ENCODE data around the gene CNTNAP2. TPM values are rescaled to one million over a fixed set of nuclear protein-coding genes. Genes with fewer than 3 reads are reported as not detected.

CNTNAP2 gene
- total and polyA plus RNA-seq, 2 of the 8 experiments (the other 6 are each of a cell fraction or from before 2014, with no cell fraction given), result 27.9 to 71.0 TPM

DNA sequence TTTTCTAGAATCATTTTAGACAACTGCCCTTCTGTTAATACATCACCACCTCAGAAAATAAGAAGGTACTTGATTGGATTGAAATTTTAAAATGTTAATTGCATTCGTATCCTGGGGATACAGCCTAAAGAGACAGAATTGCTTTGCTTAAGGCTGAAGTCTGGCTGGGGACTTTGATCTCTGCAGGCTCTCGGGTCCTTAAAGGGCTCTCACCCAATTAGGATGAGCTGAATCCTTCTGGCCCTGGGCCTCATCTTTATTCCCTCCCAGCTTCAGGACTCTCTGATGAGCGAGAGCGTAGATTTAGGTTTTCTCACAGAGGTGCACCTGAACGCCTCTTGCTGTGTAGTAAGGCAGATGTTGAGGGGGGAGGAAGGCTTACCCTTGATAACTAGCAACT, 1998.7 kb downstream of the CNTNAP2 start (continued):
- TF ChIP-seq, protein P1, sequence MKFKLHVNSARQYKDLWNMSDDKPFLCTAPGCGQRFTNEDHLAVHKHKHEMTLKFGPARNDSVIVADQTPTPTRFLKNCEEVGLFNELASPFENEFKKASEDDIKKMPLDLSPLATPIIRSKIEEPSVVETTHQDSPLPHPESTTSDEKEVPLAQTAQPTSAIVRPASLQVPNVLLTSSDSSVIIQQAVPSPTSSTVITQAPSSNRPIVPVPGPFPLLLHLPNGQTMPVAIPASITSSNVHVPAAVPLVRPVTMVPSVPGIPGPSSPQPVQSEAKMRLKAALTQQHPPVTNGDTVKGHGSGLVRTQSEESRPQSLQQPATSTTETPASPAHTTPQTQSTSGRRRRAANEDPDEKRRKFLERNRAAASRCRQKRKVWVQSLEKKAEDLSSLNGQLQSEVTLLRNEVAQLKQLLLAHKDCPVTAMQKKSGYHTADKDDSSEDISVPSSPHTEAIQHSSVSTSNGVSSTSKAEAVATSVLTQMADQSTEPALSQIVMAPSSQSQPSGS (IDR thresholded peaks at IDR 0.05; ENCODE audit: low read length), result no peak
